PC-3 (cell line): ENCODE data around the gene RGS9. TPM values are rescaled to one million over a fixed set of nuclear protein-coding genes. Genes with fewer than 3 reads are reported as not detected.

Source experiments
- ATAC-seq: fragments of 200-7000 bp; cut with Tn5 transposase; 2 replicates; pipeline ENCODE4 v1.9.1; 2020; ENCODE audit warnings: mild to moderate bottlenecking, moderate library complexity
- BruUV-seq: library from RNA; stranded (reverse); fragments of 400-500 nt; replicated peaks from 2 replicates; lab custom pipeline; 2021; lab: Mats Ljungman, UMichigan
- CTCF ChIA-PET: fragments of 300-600 bp; sonication (Branson Sonifier 250); formaldehyde crosslinking; loops from one replicate; lab custom pipeline; 2022; ENCODE audit warnings: antibody characterized with exemption; lab: Charles Lee
- POLR2A ChIA-PET: fragments of 300-600 bp; sonication (Branson Sonifier 250); formaldehyde crosslinking; loops from one replicate; lab custom pipeline; 2022; ENCODE audit warnings: antibody characterized with exemption; ENCODE audit not compliant: unreplicated experiment; lab: Charles Lee
- DNase-seq: peaks from one replicate; pipeline ENCODE4 v3.0.0-alpha.2; 2015
- H2AFZ ChIP-seq: fragments of 300-600 bp; sonication (generic); 2 replicates; pipeline ENCODE4 v1.6.0; 2016; ENCODE audit warnings: antibody characterized with exemption, low read length
- H3F3A ChIP-seq: fragments of 300-600 bp; sonication (generic); one replicate; pipeline ENCODE4 v1.6.0; 2017; ENCODE audit warnings: antibody characterized with exemption, low read length, control low read depth, mild to moderate bottlenecking; ENCODE audit not compliant: unreplicated experiment
- H3K27ac ChIP-seq: fragments of 300-600 bp; sonication (generic); 2 replicates; pipeline ENCODE4 v1.5.1; 2016; ENCODE audit warnings: mild to moderate bottlenecking, low read length
- H3K27me3 ChIP-seq: fragments of 300-600 bp; sonication (generic); 2 replicates; pipeline ENCODE4 v1.6.1; 2016; ENCODE audit warnings: low read length, mixed read lengths
- H3K36me3 ChIP-seq: fragments of 300-600 bp; sonication (generic); 2 replicates; pipeline ENCODE4 v1.6.1; 2016; ENCODE audit warnings: low read depth, mixed run types, low read length, mixed read lengths
- H3K4me1 ChIP-seq: fragments of 300-600 bp; sonication (generic); 2 replicates; pipeline ENCODE4 v1.5.1; 2016; ENCODE audit warnings: low read length; ENCODE audit not compliant: insufficient read depth
- H3K4me2 ChIP-seq: fragments of 300-600 bp; sonication (generic); 2 replicates; pipeline ENCODE4 v1.6.0; 2016; ENCODE audit warnings: low read length
- H3K4me3 ChIP-seq: fragments of 300-600 bp; sonication (generic); 2 replicates; pipeline ENCODE4 v1.5.1; 2016; ENCODE audit warnings: mild to moderate bottlenecking, low read length, mixed read lengths
- H3K79me2 ChIP-seq: fragments of 300-600 bp; sonication (generic); 2 replicates; pipeline ENCODE4 v1.6.1; 2017; ENCODE audit warnings: low read length, mixed read lengths
- H3K9ac ChIP-seq: fragments of 300-600 bp; sonication (generic); 2 replicates; pipeline ENCODE4 v1.6.0; 2016; ENCODE audit warnings: mild to moderate bottlenecking, low read length
- H3K9me2 ChIP-seq: fragments of 300-600 bp; sonication (generic); replicated peaks from 2 replicates; pipeline ENCODE4 v1.6.1; 2016; ENCODE audit warnings: mixed run types, low read length, mixed read lengths
- H3K9me3 ChIP-seq: fragments of 300-600 bp; sonication (generic); 2 replicates; pipeline ENCODE4 v1.6.1; 2016; ENCODE audit warnings: low read length, mixed read lengths
- H4K20me1 ChIP-seq: fragments of 300-600 bp; sonication (generic); 2 replicates; pipeline ENCODE4 v1.6.1; 2016; ENCODE audit warnings: low read length, mixed read lengths
- CTCF ChIP-seq: fragments of 300-600 bp; sonication (generic); conservative IDR thresholded peaks from 2 replicates; pipeline ENCODE4 v1.5.1; 2017; ENCODE audit warnings: antibody characterized with exemption, low read depth, mild to moderate bottlenecking, low read length
- EZH2 ChIP-seq: fragments of 300-600 bp; sonication (generic); IDR thresholded peaks from one replicate; pipeline ENCODE4 v1.6.1; 2017; ENCODE audit warnings: antibody characterized with exemption, mild to moderate bottlenecking, low read length; ENCODE audit not compliant: unreplicated experiment
- EZH2phosphoT487 ChIP-seq: fragments of 300-600 bp; sonication (generic); IDR thresholded peaks from 2 replicates; pipeline ENCODE4 v1.6.1; 2018; ENCODE audit warnings: mild to moderate bottlenecking, antibody characterized with exemption, low read length, borderline replicate concordance
- intact Hi-C: fragments of 100-400 bp; cut with micrococcal nuclease; formaldehyde crosslinking; loops from 2 replicates; pipeline ENCODE4 v1.9.0; 2023
- total RNA-seq: library from RNA; depleted of rRNA; stranded (reverse); fragments of >200 nt; gene quantifications from 2 replicates; pipeline ENCODE4 v1.2.3, GENCODE V29; 2014

RGS9 gene
- total RNA-seq, 1 experiment from 2014 or later: 2.7 TPM

GRCh38 chr17:65222214-65222738 lies 85.1 kb downstream of the RGS9 start:
- DNase-seq: peak; percentile 54
- no peaks in the 10 kb centered on the region for H3K9me3 ChIP-seq
- BruUV-seq: no TSS peak
- no peaks in the 10 kb centered on the region for H3K79me2 ChIP-seq
- ATAC-seq: peak; percentile 37
- H4K20me1 ChIP-seq: no peaks in the 10 kb centered on the region
- no peaks in the 10 kb centered on the region for H3K36me3 ChIP-seq
- ChIA-PET CTCF (interaction anchor here (0.5 kb wide), 1 partner anchor 320 kb away, joined by 3 read pairs; no protein-coding TSS in a partner anchor), POLR2A (no interaction called here)
- H3K27me3 ChIP-seq: peaks cover 15% of the 10 kb centered on the region
- intact Hi-C loops: no loop called here
- no peak overlapping the region for H3K9ac ChIP-seq
- no peak overlapping the region for H3K27ac ChIP-seq
- no peak overlapping the region for H2AFZ ChIP-seq
- no peaks in the 10 kb centered on the region; the same call in 1 of the 2 replicates for H3K9me2 ChIP-seq
- peaks cover 8% of the 10 kb centered on the region for H3K4me1 ChIP-seq
- TF ChIP-seq CTCF: no peak
- no peak for TF ChIP-seq EZH2
- no peak for TF ChIP-seq EZH2phosphoT487
- no peak overlapping the region for H3K4me2 ChIP-seq
- H3K4me3 ChIP-seq: no peak overlapping the region
- no peaks in the 10 kb centered on the region for H3F3A ChIP-seq

- Histone ChIP-seq H3K79me2 (no peaks in the 10 kb centered on the region), H4K20me1 (no peaks in the 10 kb centered on the region), H3K4me2 (no peak overlapping the region), H3K9me2 (no peaks in the 10 kb centered on the region), H3K4me1 (peaks cover 21% of the 10 kb centered on the region), H3K27ac (no peak overlapping the region), H3K9ac (no peak overlapping the region), H3K27me3 (no peaks in the 10 kb centered on the region), H3K4me3 (no peak overlapping the region), H3K36me3 (no peaks in the 10 kb centered on the region), H3F3A (no peaks in the 10 kb centered on the region), H2AFZ (no peak overlapping the region), H3K9me3 (no peaks in the 10 kb centered on the region)
- ATAC-seq (no peak), DNase-seq (no peak)
- BruUV-seq: no TSS peak
- CTCF ChIA-PET: no interaction called here
- intact Hi-C loops: no loop called here
- POLR2A ChIA-PET: no interaction called here
- TF ChIP-seq CTCF (no peak), EZH2phosphoT487 (no peak), EZH2 (no peak)
Measured at GRCh38 chr17:65225061-65225460, 87.9 kb downstream of the RGS9 start.

- TF ChIP-seq EZH2phosphoT487: no peak
- Histone ChIP-seq H3K4me1 (peaks cover 13% of the 10 kb centered on the region), H3F3A (no peaks in the 10 kb centered on the region), H3K4me3 (no peak overlapping the region), H4K20me1 (no peaks in the 10 kb centered on the region), H3K27ac (no peak overlapping the region), H3K36me3 (no peaks in the 10 kb centered on the region), H3K27me3 (no peaks in the 10 kb centered on the region), H3K4me2 (no peak overlapping the region), H3K9ac (no peak overlapping the region), H3K79me2 (no peaks in the 10 kb centered on the region), H3K9me3 (no peaks in the 10 kb centered on the region), H3K9me2 (no peaks in the 10 kb centered on the region), H2AFZ (no peak overlapping the region)
- BruUV-seq: no TSS peak
- ATAC-seq (no peak), DNase-seq (no peak)
- CTCF ChIA-PET: no interaction called here
- POLR2A ChIA-PET: no interaction called here
- intact Hi-C loops: no loop called here
Measured at GRCh38 chr17:65226227-65226626, 89.1 kb downstream of the RGS9 start.
